DOHH2 (cell line): ENCODE results near the gene CEBPE.

Experiments
- CTCF ChIP-seq: fragments of 200-600 bp; sonication (generic); IDR thresholded peaks from one replicate; pipeline ENCODE4 v1.5.1; 2014; ENCODE audit warnings: antibody characterized with exemption, mild to moderate bottlenecking, low read depth, low read length; ENCODE audit not compliant: poor library complexity, severe bottlenecking
- EZH2phosphoT487 ChIP-seq: fragments of 200-600 bp; sonication (generic); IDR thresholded peaks from 2 replicates; pipeline ENCODE4 v1.6.1; 2017; ENCODE audit warnings: borderline replicate concordance, mild to moderate bottlenecking, antibody characterized with exemption, low read length, moderate library complexity, mixed read lengths

DNA sequence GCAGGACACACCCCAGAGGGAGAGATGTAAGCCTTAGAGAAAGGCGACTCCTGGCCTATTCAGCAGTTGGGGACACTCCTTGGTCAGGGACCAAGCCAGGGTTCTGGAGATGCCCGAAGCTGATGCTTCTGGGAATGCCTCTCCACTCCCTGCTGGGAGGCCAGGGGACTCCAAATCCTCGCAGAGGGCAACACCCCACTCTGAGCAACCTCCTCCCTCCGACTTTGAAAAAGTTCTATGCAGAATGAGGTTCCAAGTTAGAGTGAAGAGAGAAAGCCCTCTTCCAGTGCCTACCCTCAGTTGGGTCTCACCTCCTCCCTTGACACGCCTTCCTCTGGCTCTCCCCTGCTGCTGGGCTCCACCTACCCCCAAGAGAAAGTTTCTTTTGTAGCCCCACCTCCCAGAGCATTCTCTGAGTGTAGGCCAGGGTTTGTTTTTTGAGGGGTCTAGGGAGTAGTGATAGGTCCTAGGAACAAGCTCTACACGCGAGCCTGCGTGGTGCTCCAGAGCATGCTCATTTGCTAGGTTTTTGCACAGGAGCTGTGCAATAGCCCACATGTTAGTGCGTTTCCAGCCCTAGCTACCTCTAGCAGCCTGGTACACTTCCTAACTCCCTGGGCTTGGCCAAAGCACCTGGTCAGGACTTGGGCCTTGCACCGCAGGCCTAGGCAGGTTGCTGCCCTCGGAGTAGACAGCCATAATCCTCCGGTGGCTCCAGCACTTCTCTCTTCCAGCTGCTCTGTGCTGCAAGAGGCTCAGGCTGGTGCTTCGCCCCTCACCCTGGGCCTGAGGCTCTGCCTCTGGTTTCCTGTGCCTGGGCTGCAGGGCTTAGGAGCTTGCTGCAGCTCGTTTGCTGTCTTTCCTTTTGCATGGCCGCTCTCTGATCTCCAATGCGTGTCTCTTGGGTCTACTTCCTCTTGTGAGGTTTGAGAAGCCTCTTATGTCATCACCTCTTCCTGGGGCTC lies 590 bp upstream of the CEBPE start:
- TF ChIP-seq CTCF = no peak
- TF ChIP-seq EZH2phosphoT487 = no peak
